NT2/D1 (cell line): Measurements from ENCODE around the gene PDE11A.

Experiments
- SUZ12 ChIP-seq: IDR thresholded peaks from 2 replicates; pipeline ENCODE4 v1.6.1; 2011; ENCODE audit not compliant: insufficient read length, insufficient read depth; ENCODE audit errors: extremely low read depth
- ZNF274 ChIP-seq: IDR thresholded peaks from 2 replicates; pipeline ENCODE4 v1.6.1; 2011; ENCODE audit warnings: mild to moderate bottlenecking, low read depth, low read length

- no peak for TF ChIP-seq ZNF274
- no peak for TF ChIP-seq SUZ12
Observed at GRCh38 chr2:177582000-177582399, 490.6 kb downstream of the PDE11A start.
